IPS-15b (cell line): ENCODE measurements around the gene SGCD.

ENCODE experiments used
- H3K27me3 ChIP-seq: one replicate; pipeline ENCODE4 v1.6.1; 2013; ENCODE audit warnings: low read length; ENCODE audit not compliant: control insufficient read depth, insufficient read depth
- H3K36me3 ChIP-seq: one replicate; pipeline ENCODE4 v1.6.1; 2013; ENCODE audit warnings: low read length; ENCODE audit not compliant: control insufficient read depth, insufficient read depth
- H3K4me1 ChIP-seq: one replicate; pipeline ENCODE4 v1.6.1; 2013; ENCODE audit warnings: mild to moderate bottlenecking, low read length; ENCODE audit not compliant: control insufficient read depth, insufficient read depth
- H3K4me3 ChIP-seq: one replicate; pipeline ENCODE4 v1.5.1; 2013; ENCODE audit warnings: low read depth, low read length
- H3K9ac ChIP-seq: one replicate; pipeline ENCODE4 v1.6.1; 2013; ENCODE audit warnings: low read depth, mild to moderate bottlenecking, low read length
- H3K9me3 ChIP-seq: one replicate; pipeline ENCODE4 v1.6.1; 2013; ENCODE audit warnings: mild to moderate bottlenecking, low read length; ENCODE audit not compliant: control insufficient read depth, insufficient read depth

SGCD gene

DNA sequence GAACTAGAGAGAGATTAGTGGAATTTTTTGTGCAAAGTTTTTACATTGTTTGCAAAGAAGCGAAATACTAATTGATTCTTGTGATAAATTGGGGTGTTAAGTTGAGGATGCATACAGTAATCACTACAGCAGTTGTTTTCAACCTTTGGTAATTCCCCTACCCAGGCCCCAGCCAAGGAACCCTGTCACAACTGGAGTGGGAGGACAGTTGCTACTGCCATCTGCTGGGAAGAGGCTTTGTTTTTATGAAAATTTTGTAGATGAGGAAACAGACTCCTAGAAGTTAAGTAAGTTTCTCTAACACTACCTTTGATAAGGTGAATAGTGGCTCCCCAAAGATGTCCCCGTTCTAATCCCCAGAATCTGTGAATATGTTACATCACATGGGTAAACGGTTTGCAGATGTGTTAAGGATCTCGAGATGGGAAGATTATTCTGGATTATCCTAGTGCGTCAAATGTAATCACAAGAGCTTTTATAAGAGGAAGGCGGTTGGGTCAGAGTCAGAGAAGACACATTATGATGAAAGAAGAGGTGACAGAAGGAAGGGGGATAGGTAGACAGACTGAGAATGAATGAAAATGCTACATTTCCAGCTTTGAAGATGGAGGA, 489.1 kb downstream of the SGCD start:
- Histone ChIP-seq H3K4me3 (no peak overlapping the region), H3K36me3 (no peaks in the 10 kb centered on the region), H3K4me1 (peaks cover 6% of the 10 kb centered on the region), H3K9ac (no peak overlapping the region), H3K27me3 (no peaks in the 10 kb centered on the region), H3K9me3 (no peaks in the 10 kb centered on the region)
